A673 (cell line): ENCODE data around the gene UBE2U.
"Not testable (repeated sequence)": the region's sequence is repeated elsewhere in the genome, so short reads cannot be mapped to it uniquely, and the experiment has no call there.

Source experiments
- EZH2 ChIP-seq: fragments of 200-600 bp; sonication (generic); IDR thresholded peaks from 2 replicates; pipeline ENCODE4 v1.6.1; 2017; ENCODE audit warnings: borderline replicate concordance, low read depth, mild to moderate bottlenecking, mixed read lengths, antibody characterized with exemption, low read length; ENCODE audit not compliant: poor library complexity, severe bottlenecking
- TF ChIP-seq, protein P1 (sequence below): fragments of 300-800, 200-600 bp; sonication (generic); conservative IDR thresholded peaks from 2 replicates; pipeline ENCODE4 v1.5.1; 2017; ENCODE audit warnings: low read depth, mild to moderate bottlenecking, antibody characterized with exemption, low read length, moderate library complexity, mixed read lengths

- TF ChIP-seq, protein P1, sequence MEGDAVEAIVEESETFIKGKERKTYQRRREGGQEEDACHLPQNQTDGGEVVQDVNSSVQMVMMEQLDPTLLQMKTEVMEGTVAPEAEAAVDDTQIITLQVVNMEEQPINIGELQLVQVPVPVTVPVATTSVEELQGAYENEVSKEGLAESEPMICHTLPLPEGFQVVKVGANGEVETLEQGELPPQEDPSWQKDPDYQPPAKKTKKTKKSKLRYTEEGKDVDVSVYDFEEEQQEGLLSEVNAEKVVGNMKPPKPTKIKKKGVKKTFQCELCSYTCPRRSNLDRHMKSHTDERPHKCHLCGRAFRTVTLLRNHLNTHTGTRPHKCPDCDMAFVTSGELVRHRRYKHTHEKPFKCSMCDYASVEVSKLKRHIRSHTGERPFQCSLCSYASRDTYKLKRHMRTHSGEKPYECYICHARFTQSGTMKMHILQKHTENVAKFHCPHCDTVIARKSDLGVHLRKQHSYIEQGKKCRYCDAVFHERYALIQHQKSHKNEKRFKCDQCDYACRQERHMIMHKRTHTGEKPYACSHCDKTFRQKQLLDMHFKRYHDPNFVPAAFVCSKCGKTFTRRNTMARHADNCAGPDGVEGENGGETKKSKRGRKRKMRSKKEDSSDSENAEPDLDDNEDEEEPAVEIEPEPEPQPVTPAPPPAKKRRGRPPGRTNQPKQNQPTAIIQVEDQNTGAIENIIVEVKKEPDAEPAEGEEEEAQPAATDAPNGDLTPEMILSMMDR: not testable (repeated sequence)
- not testable (repeated sequence) for TF ChIP-seq EZH2
These were observed 47.0 kb downstream of the UBE2U start for GRCh38 chr1:64250472-64250871.
